ENCODE measurements around the gene DDX51. TPM values are rescaled to one million over a fixed set of nuclear protein-coding genes. Genes with fewer than 3 reads are reported as not detected.

The DDX51 gene
- total RNA-seq, 4 donors from 2014 or later, result 6.8 to 18.6 (median 9.5) TPM

DNA sequence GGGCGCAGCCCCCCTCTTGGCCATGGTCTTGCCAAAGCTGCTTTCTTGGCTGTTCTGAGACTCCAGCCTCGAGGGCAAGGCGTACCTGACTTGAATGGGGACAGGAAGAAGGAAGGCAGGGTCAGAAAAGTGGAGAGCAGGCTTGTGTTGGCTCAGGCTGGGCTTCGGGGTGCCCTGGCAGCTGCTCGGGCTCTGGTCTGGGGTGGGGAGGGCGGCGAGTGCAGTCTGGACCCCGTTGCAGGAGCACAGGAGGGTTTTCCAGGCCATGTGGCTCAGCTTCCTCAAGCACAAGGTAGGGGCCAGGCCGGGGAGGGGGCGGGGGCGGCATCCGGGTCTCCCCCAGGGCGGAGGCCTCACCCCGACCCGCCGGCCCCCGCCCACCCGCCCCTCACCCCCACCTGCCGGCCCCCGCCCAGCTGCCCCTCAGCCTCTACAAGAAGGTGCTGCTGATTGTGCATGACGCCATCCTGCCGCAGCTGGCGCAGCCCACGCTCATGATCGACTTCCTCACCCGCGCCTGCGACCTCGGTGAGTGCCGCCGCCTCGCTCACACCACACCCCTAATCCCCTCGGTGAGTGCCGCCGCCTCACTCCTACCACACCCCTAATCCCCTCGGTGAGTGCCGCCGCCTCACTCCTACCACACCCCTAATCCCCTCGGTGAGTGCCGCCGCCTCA lies 4.4 kb upstream of the DDX51 start:
- TF ChIP-seq, protein P1, sequence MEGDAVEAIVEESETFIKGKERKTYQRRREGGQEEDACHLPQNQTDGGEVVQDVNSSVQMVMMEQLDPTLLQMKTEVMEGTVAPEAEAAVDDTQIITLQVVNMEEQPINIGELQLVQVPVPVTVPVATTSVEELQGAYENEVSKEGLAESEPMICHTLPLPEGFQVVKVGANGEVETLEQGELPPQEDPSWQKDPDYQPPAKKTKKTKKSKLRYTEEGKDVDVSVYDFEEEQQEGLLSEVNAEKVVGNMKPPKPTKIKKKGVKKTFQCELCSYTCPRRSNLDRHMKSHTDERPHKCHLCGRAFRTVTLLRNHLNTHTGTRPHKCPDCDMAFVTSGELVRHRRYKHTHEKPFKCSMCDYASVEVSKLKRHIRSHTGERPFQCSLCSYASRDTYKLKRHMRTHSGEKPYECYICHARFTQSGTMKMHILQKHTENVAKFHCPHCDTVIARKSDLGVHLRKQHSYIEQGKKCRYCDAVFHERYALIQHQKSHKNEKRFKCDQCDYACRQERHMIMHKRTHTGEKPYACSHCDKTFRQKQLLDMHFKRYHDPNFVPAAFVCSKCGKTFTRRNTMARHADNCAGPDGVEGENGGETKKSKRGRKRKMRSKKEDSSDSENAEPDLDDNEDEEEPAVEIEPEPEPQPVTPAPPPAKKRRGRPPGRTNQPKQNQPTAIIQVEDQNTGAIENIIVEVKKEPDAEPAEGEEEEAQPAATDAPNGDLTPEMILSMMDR (IDR thresholded peaks at IDR 0.05; ENCODE audit: low read depth), result no peak

GRCh38 chr12:132147423-132148367 lies 3.6 kb upstream of the DDX51 start:
- TF ChIP-seq, protein P1 (IDR thresholded peaks at IDR 0.05; ENCODE audit: low read depth), result no peak

DNA sequence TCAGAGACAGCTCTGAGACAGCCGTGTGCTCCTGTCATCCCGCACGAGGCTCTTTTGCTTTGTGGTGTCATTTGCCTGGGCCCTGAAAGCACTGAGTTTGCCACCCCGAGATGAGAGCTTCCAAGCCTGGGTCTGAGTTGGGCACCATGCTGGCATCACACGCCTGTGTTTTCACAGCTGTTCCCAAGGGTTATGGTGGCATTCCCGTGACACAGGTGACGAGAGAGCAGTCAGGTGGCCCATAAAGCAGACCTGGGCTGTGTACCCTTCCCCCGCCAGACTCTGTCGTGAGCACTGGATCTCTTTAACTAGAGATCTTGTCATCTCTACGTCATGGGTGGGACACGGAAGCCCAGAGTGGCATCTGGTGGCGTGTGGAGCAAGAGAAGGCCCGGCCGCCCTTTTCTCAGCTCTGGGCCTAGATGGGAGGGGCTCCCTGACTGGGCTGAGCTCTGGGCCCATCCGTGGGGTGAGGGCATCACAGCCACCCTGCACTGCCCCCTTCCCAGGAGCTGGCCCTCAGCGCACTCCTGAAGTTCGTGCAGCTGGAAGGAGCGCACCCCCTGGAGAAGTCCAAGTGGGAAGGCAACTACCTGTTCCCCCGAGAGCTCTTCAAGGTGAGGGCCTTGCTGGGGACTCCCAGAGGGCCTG lies 2.8 kb upstream of the DDX51 start:
- TF ChIP-seq, protein P1 (IDR thresholded peaks at IDR 0.05; ENCODE audit: low read depth), result no peak

GRCh38 chr12:132146098-132146497 lies 2.0 kb upstream of the DDX51 start:
- TF ChIP-seq, protein P1 (IDR thresholded peaks at IDR 0.05; ENCODE audit: low read depth), result no peak

- TF ChIP-seq, protein P1 (IDR thresholded peaks at IDR 0.05; ENCODE audit: low read depth), result no peak
These were observed 1.2 kb upstream of the DDX51 start for GRCh38 chr12:132145334-132145733.

DNA sequence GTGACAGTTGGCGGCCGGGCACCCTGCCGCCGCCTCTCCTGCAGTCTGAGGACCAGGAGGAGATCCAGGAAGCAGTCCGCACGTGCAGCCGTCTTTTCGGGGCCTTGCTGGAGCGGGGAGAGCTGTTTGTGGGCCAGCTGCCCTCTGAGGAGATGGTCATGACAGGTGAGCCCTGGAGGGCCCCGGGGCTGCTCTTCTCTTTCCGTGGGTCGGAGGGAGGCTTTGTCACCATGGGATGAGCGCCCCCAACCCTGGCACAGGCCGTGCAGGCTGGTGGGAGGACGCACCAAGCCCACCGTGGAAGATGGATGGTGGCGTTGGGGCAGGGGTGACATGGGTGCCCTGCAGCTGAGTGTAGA lies 670 bp upstream of the DDX51 start:
- TF ChIP-seq, protein P1 (IDR thresholded peaks at IDR 0.05; ENCODE audit: low read depth), result no peak
